Liver (tissue), 9 donors: ENCODE measurements around the gene SIK2. TPM values are rescaled to one million over a fixed set of nuclear protein-coding genes. Genes with fewer than 3 reads are reported as not detected.
A peak's percentile ranks its signal among the peaks of the same experiment; 100 is the strongest.

Experiments
- DNase-seq: peaks from one replicate; pipeline ENCODE4 v3.0.0-alpha.2; 2017; ENCODE audit warnings: low spot score
- H3K27ac ChIP-seq, 2 donors: one replicate each; pipeline ENCODE4 v1.7.0; 2013; ENCODE audit warnings: inconsistent platforms in 2 of 2, low read length in 2 of 2, control low read depth in 1 of 2, low read depth in 1 of 2, mild to moderate bottlenecking in 1 of 2
- H3K27me3 ChIP-seq, 4 donors: one replicate each; pipeline versions ENCODE4 v1.6.1 to v1.7.0; 2013; ENCODE audit warnings: low read length in 3 of 4, inconsistent platforms in 1 of 4, mild to moderate bottlenecking in 1 of 4, moderate library complexity in 1 of 4; ENCODE audit not compliant: control insufficient read depth in 4 of 4, insufficient read depth in 4 of 4
- H3K36me3 ChIP-seq, 4 donors: one replicate each; pipeline versions ENCODE4 v1.6.1 to v1.7.0; 2013; ENCODE audit warnings: low read length in 3 of 4, mild to moderate bottlenecking in 3 of 4, low read depth in 1 of 4, moderate library complexity in 1 of 4; ENCODE audit not compliant: control insufficient read depth in 4 of 4, insufficient read depth in 3 of 4
- H3K4me1 ChIP-seq, 4 donors: one replicate each; pipeline versions ENCODE4 v1.6.1 to v1.7.0; 2013; ENCODE audit warnings: low read length in 3 of 4, mild to moderate bottlenecking in 3 of 4, moderate library complexity in 1 of 4; ENCODE audit not compliant: control insufficient read depth in 4 of 4, insufficient read depth in 4 of 4
- H3K4me3 ChIP-seq, 3 donors: one replicate each; pipeline versions ENCODE4 v1.6.1 to v1.7.0; 2013; ENCODE audit warnings: low read length in 3 of 3, control low read depth in 1 of 3, low read depth in 1 of 3, mild to moderate bottlenecking in 1 of 3
- H3K9ac ChIP-seq, 2 donors: one replicate each; pipeline ENCODE4 v1.7.0; 2013; ENCODE audit warnings: low read length in 2 of 2, mild to moderate bottlenecking in 2 of 2, moderate library complexity in 2 of 2, control low read depth in 1 of 2, low read depth in 1 of 2
- H3K9me3 ChIP-seq, 4 donors: one replicate each; pipeline versions ENCODE4 v1.6.1 to v1.7.0; 2013; ENCODE audit warnings: low read length in 3 of 4; ENCODE audit not compliant: control insufficient read depth in 4 of 4
- ATF3 ChIP-seq: IDR thresholded peaks from 2 replicates; pipeline ENCODE4 v1.6.1; 2016; ENCODE audit warnings: antibody characterized with exemption
- CTCF ChIP-seq: fragments of 150-350 bp; IDR thresholded peaks from 2 replicates; pipeline ENCODE4 v1.5.1; 2017; ENCODE audit warnings: improper control_type of control experiment, low read depth, low read length; ENCODE audit not compliant: missing input control
- FOXA1 ChIP-seq: IDR thresholded peaks from 2 replicates; pipeline ENCODE4 v1.6.1; 2016; ENCODE audit warnings: antibody characterized with exemption
- FOXA2 ChIP-seq: IDR thresholded peaks from 2 replicates; pipeline ENCODE4 v1.6.1; 2016; ENCODE audit warnings: antibody characterized with exemption
- GABPA ChIP-seq, 2 donors: IDR thresholded peaks in 1 of 2; conservative IDR thresholded peaks in 1 of 2; 2 replicates each; pipeline ENCODE4 v1.6.1; 2016; ENCODE audit warnings: antibody characterized with exemption in 2 of 2, mild to moderate bottlenecking in 1 of 2, moderate library complexity in 1 of 2
- HNF4A ChIP-seq, 2 donors: conservative IDR thresholded peaks; 2 replicates each; pipeline ENCODE4 v1.6.1; 2016; ENCODE audit warnings: antibody characterized with exemption in 2 of 2, mild to moderate bottlenecking in 2 of 2
- HNF4G ChIP-seq: IDR thresholded peaks from 2 replicates; pipeline ENCODE4 v1.6.1; 2016; ENCODE audit warnings: antibody characterized with exemption
- JUND ChIP-seq, 2 donors: IDR thresholded peaks; 2 replicates each; pipeline ENCODE4 v1.6.1; 2016; ENCODE audit warnings: antibody characterized with exemption in 2 of 2
- NR2F2 ChIP-seq: IDR thresholded peaks from 2 replicates; pipeline ENCODE4 v1.6.1; 2016; ENCODE audit warnings: antibody characterized with exemption
- RAD21 ChIP-seq, 2 donors: IDR thresholded peaks; 2 replicates each; pipeline ENCODE4 v1.6.1; 2016; ENCODE audit warnings: antibody characterized with exemption in 2 of 2, mild to moderate bottlenecking in 2 of 2
- RXRA ChIP-seq, 2 donors: IDR thresholded peaks; 2 replicates each; pipeline ENCODE4 v1.6.1; 2017 to 2018; ENCODE audit warnings: antibody characterized with exemption in 2 of 2, mild to moderate bottlenecking in 1 of 2
- SP1 ChIP-seq: IDR thresholded peaks from 2 replicates; pipeline ENCODE4 v1.6.1; 2018; ENCODE audit warnings: antibody characterized with exemption, mild to moderate bottlenecking
- TAF1 ChIP-seq: conservative IDR thresholded peaks from 2 replicates; pipeline ENCODE4 v1.6.1; 2016; ENCODE audit warnings: antibody characterized with exemption, mild to moderate bottlenecking
- YY1 ChIP-seq: IDR thresholded peaks from 2 replicates; pipeline ENCODE4 v1.6.1; 2016; ENCODE audit warnings: antibody characterized with exemption, mild to moderate bottlenecking
- ZBTB33 ChIP-seq: IDR thresholded peaks from 2 replicates; pipeline ENCODE4 v1.6.1; 2016; ENCODE audit warnings: antibody characterized with exemption
- WGBS: extraction: QIAGEN DNeasy Blood & Tissue Kit; methylation state at CpG from one replicate; pipeline ENCODE4 v1.1.7; 2013; 5-methylcytosine and 5-hydroxymethylcytosine counted together
- polyA plus RNA-seq, 2 donors: library from polyadenylated mRNA; stranded (reverse) in 1 of 2; unstranded in 1 of 2; fragments of 200-250 nt in 1 of 2; fragments of >200 nt in 1 of 2; fragmentation: Nextera tagmentation in 1 of 2; extraction: Ambion mirVana in 1 of 2; gene quantifications; one replicate each; pipeline versions ENCODE4 v1.2.1 to v1.2.3, GENCODE V29; 2013 to 2015
- total RNA-seq, 2 donors: library from RNA; depleted of rRNA; stranded (reverse); fragments of >200 nt; gene quantifications; one replicate each; pipeline ENCODE4 v1.2.3, GENCODE V29; 2014
- TF ChIP-seq, protein P1 (sequence below): IDR thresholded peaks from 2 replicates; pipeline ENCODE4 v1.6.1; 2016; ENCODE audit warnings: antibody characterized with exemption
- TF ChIP-seq, protein P2 (sequence below): IDR thresholded peaks from 2 replicates; pipeline ENCODE4 v1.6.1; 2016; ENCODE audit warnings: antibody characterized with exemption, mild to moderate bottlenecking
- donor health status: healthy.
- donor health status: healthy.
- donor health status: healthy.
- donor health status: healthy.
- donor health status: healthy.

Gene SIK2
- total and polyA plus RNA-seq, 4 donors, result 6.5 to 15.0 (median 9.3) TPM

DNA sequence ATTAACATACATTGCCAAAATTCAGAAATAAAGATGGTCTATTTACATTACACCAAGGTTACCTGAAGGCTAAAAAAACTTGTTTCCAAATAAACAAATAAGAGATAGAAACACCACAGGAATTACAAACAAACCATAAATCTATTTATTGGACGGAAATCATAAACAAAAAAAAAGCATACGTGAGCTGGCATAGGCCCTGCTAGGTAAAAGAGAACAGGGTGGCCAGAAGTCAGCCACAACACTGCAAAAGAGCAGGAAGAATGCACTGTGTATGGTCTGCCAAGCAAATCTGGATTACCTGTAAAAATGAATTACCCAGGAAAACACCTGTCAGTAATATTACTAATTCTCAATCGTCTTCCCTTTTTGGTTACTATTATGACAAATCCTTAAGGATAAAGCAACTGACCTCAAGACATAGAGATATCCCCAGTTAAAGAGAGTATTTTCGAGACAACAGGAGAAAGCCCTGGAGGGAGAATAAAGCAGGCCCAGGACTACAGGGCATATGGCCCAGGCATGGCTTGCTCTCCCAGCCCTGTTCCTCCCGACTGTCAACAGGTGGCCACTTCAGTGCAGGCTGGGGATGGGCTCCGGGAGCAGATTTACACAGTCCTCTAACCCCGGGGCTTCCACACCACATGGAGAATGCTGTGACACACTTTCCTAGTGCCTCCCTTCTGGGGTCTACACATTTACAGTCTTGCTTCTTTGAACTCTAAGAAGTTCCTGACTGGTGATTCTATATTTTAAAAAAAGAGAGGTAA, 146.0 kb downstream of the SIK2 start:
- WGBS, result 73% methylated on average over 7 of the region's 7 CpGs
- DNase-seq, result no peak

GRCh38 chr11:111749646-111750045, 147.4 kb downstream of the SIK2 start:
- H3K27me3 ChIP-seq, result no peaks in the 10 kb centered on the region
- peak overlapping the region in 1 of 2 donors; percentile 50 for H3K9ac ChIP-seq
- H3K27ac ChIP-seq, result peak overlapping the region; percentile 46 to 73
- H3K4me3 ChIP-seq, result no peak overlapping the region
- no peak for DNase-seq
- H3K36me3 ChIP-seq, result peaks cover 10 to 70% (median 63%) of the 10 kb centered on the region in 4 donors
- TF ChIP-seq FOXA2 (no peak), YY1 (no peak), HNF4A (conservative IDR thresholded peaks at IDR 0.05) (no peak), ZBTB33 (no peak), GABPA (IDR thresholded peaks at IDR 0.05 in 1 of 2, conservative IDR thresholded peaks at IDR 0.05 in 1 of 2) (no peak), SP1 (no peak), TAF1 (no peak)
- TF ChIP-seq, protein P1, sequence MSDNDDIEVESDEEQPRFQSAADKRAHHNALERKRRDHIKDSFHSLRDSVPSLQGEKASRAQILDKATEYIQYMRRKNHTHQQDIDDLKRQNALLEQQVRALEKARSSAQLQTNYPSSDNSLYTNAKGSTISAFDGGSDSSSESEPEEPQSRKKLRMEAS, result no peak
- H3K9me3 ChIP-seq, result no peaks in the 10 kb centered on the region
- H3K4me1 ChIP-seq, result peaks cover 3 to 17% (median 15%) of the 10 kb centered on the region in 4 donors

More for the DNA sequence above, 146.0 kb downstream of the SIK2 start:
- no peak overlapping the region for H3K4me3 ChIP-seq
- H3K9me3 ChIP-seq, result no peaks in the 10 kb centered on the region
- H3K4me1 ChIP-seq, result peaks cover 3 to 17% (median 15%) of the 10 kb centered on the region in 4 donors
- H3K27ac ChIP-seq, result peak overlapping the region in 1 of 2 donors; percentile 13
- H3K9ac ChIP-seq, result peak overlapping the region in 1 of 2 donors; percentile 14
- no peak for TF ChIP-seq JUND (IDR thresholded peaks at IDR 0.05)
- TF ChIP-seq RXRA (IDR thresholded peaks at IDR 0.05), result no peak
- no peak for TF ChIP-seq NR2F2
- no peak for TF ChIP-seq HNF4A (conservative IDR thresholded peaks at IDR 0.05)
- TF ChIP-seq SP1, result no peak
- H3K36me3 ChIP-seq, result peaks cover 13 to 72% (median 65%) of the 10 kb centered on the region in 4 donors
- H3K27me3 ChIP-seq, result no peaks in the 10 kb centered on the region

DNA sequence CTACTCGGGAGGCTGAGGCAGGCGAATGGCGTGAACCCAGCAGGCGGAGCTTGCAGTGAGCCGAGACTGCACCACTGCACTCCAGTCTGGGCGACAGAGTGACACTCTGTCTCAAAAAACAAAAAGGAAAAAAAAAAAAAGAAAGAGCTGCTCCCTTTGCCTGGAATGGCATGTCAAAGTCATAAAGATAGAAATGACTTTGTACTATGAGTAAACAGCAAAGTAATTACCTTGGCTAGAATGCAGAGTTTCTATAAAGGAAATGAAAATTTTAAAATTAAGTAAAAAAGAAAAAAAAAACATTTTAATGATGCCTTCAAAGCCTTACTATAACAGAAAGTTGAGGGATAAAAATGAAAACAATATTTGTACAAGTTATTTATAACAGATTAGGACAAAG, 153.8 kb downstream of the SIK2 start:
- H3K36me3 ChIP-seq, result peaks cover 11 to 62% (median 56%) of the 10 kb centered on the region in 4 donors
- WGBS, result 90% methylated on average over 6 of the region's 6 CpGs
- TF ChIP-seq HNF4A (conservative IDR thresholded peaks at IDR 0.05), result no peak
- TF ChIP-seq CTCF, result no peak
- TF ChIP-seq HNF4G, result no peak
- no peak for TF ChIP-seq ATF3
- no peak for TF ChIP-seq SP1
- TF ChIP-seq, protein P1, result no peak
- TF ChIP-seq YY1, result no peak
- TF ChIP-seq RAD21 (IDR thresholded peaks at IDR 0.05), result no peak
- TF ChIP-seq TAF1, result no peak
- TF ChIP-seq, protein P2, sequence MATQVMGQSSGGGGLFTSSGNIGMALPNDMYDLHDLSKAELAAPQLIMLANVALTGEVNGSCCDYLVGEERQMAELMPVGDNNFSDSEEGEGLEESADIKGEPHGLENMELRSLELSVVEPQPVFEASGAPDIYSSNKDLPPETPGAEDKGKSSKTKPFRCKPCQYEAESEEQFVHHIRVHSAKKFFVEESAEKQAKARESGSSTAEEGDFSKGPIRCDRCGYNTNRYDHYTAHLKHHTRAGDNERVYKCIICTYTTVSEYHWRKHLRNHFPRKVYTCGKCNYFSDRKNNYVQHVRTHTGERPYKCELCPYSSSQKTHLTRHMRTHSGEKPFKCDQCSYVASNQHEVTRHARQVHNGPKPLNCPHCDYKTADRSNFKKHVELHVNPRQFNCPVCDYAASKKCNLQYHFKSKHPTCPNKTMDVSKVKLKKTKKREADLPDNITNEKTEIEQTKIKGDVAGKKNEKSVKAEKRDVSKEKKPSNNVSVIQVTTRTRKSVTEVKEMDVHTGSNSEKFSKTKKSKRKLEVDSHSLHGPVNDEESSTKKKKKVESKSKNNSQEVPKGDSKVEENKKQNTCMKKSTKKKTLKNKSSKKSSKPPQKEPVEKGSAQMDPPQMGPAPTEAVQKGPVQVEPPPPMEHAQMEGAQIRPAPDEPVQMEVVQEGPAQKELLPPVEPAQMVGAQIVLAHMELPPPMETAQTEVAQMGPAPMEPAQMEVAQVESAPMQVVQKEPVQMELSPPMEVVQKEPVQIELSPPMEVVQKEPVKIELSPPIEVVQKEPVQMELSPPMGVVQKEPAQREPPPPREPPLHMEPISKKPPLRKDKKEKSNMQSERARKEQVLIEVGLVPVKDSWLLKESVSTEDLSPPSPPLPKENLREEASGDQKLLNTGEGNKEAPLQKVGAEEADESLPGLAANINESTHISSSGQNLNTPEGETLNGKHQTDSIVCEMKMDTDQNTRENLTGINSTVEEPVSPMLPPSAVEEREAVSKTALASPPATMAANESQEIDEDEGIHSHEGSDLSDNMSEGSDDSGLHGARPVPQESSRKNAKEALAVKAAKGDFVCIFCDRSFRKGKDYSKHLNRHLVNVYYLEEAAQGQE, result no peak
- TF ChIP-seq FOXA1, result no peak
- no peak for TF ChIP-seq JUND (IDR thresholded peaks at IDR 0.05)

More for the DNA sequence above, 153.8 kb downstream of the SIK2 start:
- Histone ChIP-seq H3K9me3 (no peaks in the 10 kb centered on the region), H3K4me1 (peaks cover 0 to 23% (median 14%) of the 10 kb centered on the region in 4 donors), H3K27me3 (no peaks in the 10 kb centered on the region), H3K9ac (peak overlapping the region in 1 of 2 donors; percentile 22), H3K27ac (no peak overlapping the region), H3K4me3 (no peak overlapping the region)
- DNase-seq, result no peak
